Glutamatergic neuron (in vitro differentiated cells): Measurements from ENCODE around the gene TEX38. TPM values are rescaled to one million over a fixed set of nuclear protein-coding genes. Genes with fewer than 3 reads are reported as not detected.
"Not testable (repeated sequence)": the region's sequence is repeated elsewhere in the genome, so short reads cannot be mapped to it uniquely, and the experiment has no call there.

Source experiments
- DNase-seq: peaks from one replicate; pipeline ENCODE4 v3.0.0; 2022
- H3K27ac Mint-ChIP-seq: one replicate; pipeline ENCODE4 v1.8.0; 2020; ENCODE audit warnings: mild to moderate bottlenecking, mixed read lengths, inconsistent platforms; ENCODE audit not compliant: unreplicated experiment
- H3K27me3 Mint-ChIP-seq: one replicate; pipeline ENCODE4 v1.8.0; 2020; ENCODE audit warnings: mild to moderate bottlenecking, moderate library complexity, mixed read lengths, inconsistent platforms; ENCODE audit not compliant: unreplicated experiment
- H3K36me3 Mint-ChIP-seq: one replicate; pipeline ENCODE4 v1.8.0; 2020; ENCODE audit warnings: mild to moderate bottlenecking, mixed read lengths, inconsistent platforms; ENCODE audit not compliant: unreplicated experiment
- H3K4me1 Mint-ChIP-seq: one replicate; pipeline ENCODE4 v1.8.0; 2020; ENCODE audit warnings: mild to moderate bottlenecking, low read depth, mixed read lengths, inconsistent platforms; ENCODE audit not compliant: unreplicated experiment
- H3K4me3 Mint-ChIP-seq: one replicate; pipeline ENCODE4 v1.8.0; 2020; ENCODE audit warnings: mild to moderate bottlenecking, mixed read lengths, inconsistent platforms; ENCODE audit not compliant: unreplicated experiment
- H3K9me3 Mint-ChIP-seq: one replicate; pipeline ENCODE4 v1.8.0; 2020; ENCODE audit warnings: mild to moderate bottlenecking, moderate library complexity, mixed read lengths, inconsistent platforms; ENCODE audit not compliant: unreplicated experiment
- CTCF ChIP-seq: fragments of 200-600 bp; sonication (generic); IDR thresholded peaks from one replicate; pipeline ENCODE4 v1.5.0; 2021; ENCODE audit not compliant: partially characterized antibody, unreplicated experiment
- total RNA-seq: library from RNA; stranded (reverse); fragmentation: NEBNext Ultra II Directional; extraction: Animal tissue kit (Norgen Biotek cat#: 25700); gene quantifications from one replicate; pipeline ENCODE4 v1.2.1, GENCODE V29; 2021; ENCODE audit not compliant: unreplicated experiment

TEX38 gene
- total RNA-seq, 1 donor from 2014 or later: not detected

GRCh38 chr1:46691997-46692790, 20.5 kb downstream of the TEX38 start:
- H3K27me3 Mint-ChIP-seq: no peaks in the 10 kb centered on the region
- TF ChIP-seq CTCF: peak; percentile 29
- no peak overlapping the region for H3K27ac Mint-ChIP-seq
- no peak overlapping the region for H3K4me3 Mint-ChIP-seq
- H3K4me1 Mint-ChIP-seq: peaks cover 3% of the 10 kb centered on the region
- peaks cover 7% of the 10 kb centered on the region for H3K36me3 Mint-ChIP-seq
- H3K9me3 Mint-ChIP-seq: peaks cover 7% of the 10 kb centered on the region
- no peak for DNase-seq

- Mint-ChIP-seq H3K36me3 (peaks cover 7% of the 10 kb centered on the region), H3K27me3 (no peaks in the 10 kb centered on the region), H3K4me3 (no peak overlapping the region), H3K9me3 (peaks cover 7% of the 10 kb centered on the region), H3K4me1 (peaks cover 3% of the 10 kb centered on the region), H3K27ac (no peak overlapping the region)
- no peak for DNase-seq
- no peak for TF ChIP-seq CTCF
These were observed 21.4 kb downstream of the TEX38 start for GRCh38 chr1:46692811-46693770.

- H3K36me3 Mint-ChIP-seq, DNase-seq, H3K4me3 Mint-ChIP-seq, H3K4me1 Mint-ChIP-seq, H3K27me3 Mint-ChIP-seq, H3K27ac Mint-ChIP-seq, H3K9me3 Mint-ChIP-seq: not testable (repeated sequence)
These were observed 23.0 kb downstream of the TEX38 start for GRCh38 chr1:46694676-46695075.

- Mint-ChIP-seq H3K9me3 (peaks cover 5% of the 10 kb centered on the region), H3K27ac (no peak overlapping the region), H3K4me1 (peaks cover 3% of the 10 kb centered on the region), H3K27me3 (no peaks in the 10 kb centered on the region), H3K36me3 (peaks cover 7% of the 10 kb centered on the region), H3K4me3 (no peak overlapping the region)
- no peak for TF ChIP-seq CTCF
- DNase-seq: no peak
These were observed 25.4 kb downstream of the TEX38 start for GRCh38 chr1:46697053-46697452.

GRCh38 chr1:46699666-46700065, 28.0 kb downstream of the TEX38 start:
- H3K4me3 Mint-ChIP-seq: no peak overlapping the region
- H3K27ac Mint-ChIP-seq: no peak overlapping the region

More at GRCh38 chr1:46699666-46700065, 28.0 kb downstream of the TEX38 start:
- peaks cover 7% of the 10 kb centered on the region for H3K36me3 Mint-ChIP-seq
- no peaks in the 10 kb centered on the region for H3K4me1 Mint-ChIP-seq
- no peak for TF ChIP-seq CTCF
- no peak for DNase-seq
- H3K9me3 Mint-ChIP-seq: peaks cover 5% of the 10 kb centered on the region
- H3K27me3 Mint-ChIP-seq: no peaks in the 10 kb centered on the region
